HCT116 (cell line): ENCODE data around the gene PARP8. TPM values are rescaled to one million over a fixed set of nuclear protein-coding genes. Genes with fewer than 3 reads are reported as not detected.

Experiments
- ATAC-seq: fragments of 200-7000 bp; cut with Tn5 transposase; 2 replicates; pipeline ENCODE4 v1.9.1; 2020; ENCODE audit warnings: mild to moderate bottlenecking, moderate library complexity
- BruUV-seq: library from RNA; stranded (reverse); fragments of 400-500 nt; replicated peaks from 2 replicates; lab custom pipeline; 2021; lab: Mats Ljungman, UMichigan
- CTCF ChIA-PET: fragments of 300-600 bp; sonication (Branson Sonifier 250); formaldehyde crosslinking; loops from one replicate; lab custom pipeline; 2021; ENCODE audit warnings: antibody characterized with exemption; lab: Charles Lee
- POLR2A ChIA-PET: fragments of 300-600, 350-600 bp; sonication (Branson Sonifier 250); formaldehyde crosslinking; loops from one replicate; lab custom pipeline; 2021; ENCODE audit warnings: antibody characterized with exemption; lab: Charles Lee
- RAD21 ChIA-PET, 2 experiments: fragments of 300-600 bp; sonication (Branson Sonifier 250); formaldehyde crosslinking; loops; one replicate each; lab custom pipeline; 2023; ENCODE audit warnings: low total read pairs in 2 of 2; ENCODE audit not compliant: uncharacterized antibody in 2 of 2, unreplicated experiment in 2 of 2, low non-redundant PET in 1 of 2; lab: Charles Lee
- DNase-seq: peaks from one replicate; pipeline ENCODE4 v3.0.0-alpha.2; 2010; ENCODE audit warnings: low read depth, low spot score
- H2AFZ ChIP-seq: fragments of 200-600 bp; shearing (Covaris generic), sonication (generic); 2 replicates; pipeline ENCODE4 v1.6.1; 2017; ENCODE audit warnings: low read depth, mixed run types, mixed read lengths, antibody characterized with exemption, low read length; ENCODE audit not compliant: poor library complexity, severe bottlenecking
- H3K27ac ChIP-seq: 2 replicates; pipeline ENCODE4 v1.5.1; 2012; ENCODE audit warnings: low read depth, low read length
- H3K27me3 ChIP-seq: fragments of 200-600 bp; sonication (generic); 2 replicates; pipeline ENCODE4 v1.6.1; 2016; ENCODE audit warnings: mixed run types, low read length, mixed read lengths; ENCODE audit not compliant: insufficient read depth
- H3K36me3 ChIP-seq, 2 experiments: fragments of 200-500 bp in 1 of 2; fragments of 200-600 bp in 1 of 2; sonication (Bioruptor generic) in 1 of 2; sonication (generic) in 1 of 2; 2 replicates each; pipeline versions ENCODE4 v1.5.1 to v1.6.1; 2014 to 2016; ENCODE audit warnings: low read length in 2 of 2, inconsistent platforms in 1 of 2, mixed read lengths in 1 of 2, mixed run types in 1 of 2; ENCODE audit not compliant: insufficient read depth in 2 of 2, control insufficient read depth in 1 of 2
- H3K4me1 ChIP-seq, 2 experiments: fragments of 200-600 bp in 1 of 2; sonication (generic) in 1 of 2; 2 replicates each; pipeline versions ENCODE4 v1.5.1 to v1.6.1; 2012 to 2017; ENCODE audit warnings: low read length in 2 of 2, inconsistent platforms in 1 of 2, mild to moderate bottlenecking in 1 of 2, mixed read lengths in 1 of 2, mixed run types in 1 of 2, moderate library complexity in 1 of 2; ENCODE audit not compliant: insufficient read depth in 2 of 2, control insufficient read depth in 1 of 2
- H3K4me2 ChIP-seq: fragments of 200-600 bp; sonication (generic); 2 replicates; pipeline ENCODE4 v1.6.1; 2017; ENCODE audit warnings: mixed run types, low read length, mixed read lengths
- H3K4me3 ChIP-seq, 2 experiments: fragments of 200-600 bp in 1 of 2; sonication (generic) in 1 of 2; replicated peaks in 1 of 2; 2 replicates each; pipeline ENCODE4 v1.5.1; 2011 to 2016; ENCODE audit warnings: low read length in 2 of 2, control low read depth in 1 of 2, low read depth in 1 of 2, mild to moderate bottlenecking in 1 of 2, mixed read lengths in 1 of 2, mixed run types in 1 of 2
- H3K79me2 ChIP-seq: fragments of 200-600 bp; sonication (generic); 2 replicates; pipeline ENCODE4 v1.6.1; 2017; ENCODE audit warnings: mild to moderate bottlenecking, mixed run types, low read length, moderate library complexity, mixed read lengths; ENCODE audit not compliant: insufficient read depth
- H3K9ac ChIP-seq: fragments of 200-600 bp; sonication (generic); 2 replicates; pipeline ENCODE4 v1.6.1; 2016; ENCODE audit warnings: low read length, mixed read lengths
- H3K9me2 ChIP-seq: fragments of 200-600 bp; sonication (generic), shearing (Covaris generic); 2 replicates; pipeline ENCODE4 v1.6.1; 2017; ENCODE audit warnings: mixed run types, mild to moderate bottlenecking, moderate library complexity; ENCODE audit not compliant: insufficient read depth
- H3K9me3 ChIP-seq, 2 experiments: fragments of 200-500 bp in 1 of 2; fragments of 200-600 bp in 1 of 2; sonication (Bioruptor generic) in 1 of 2; sonication (generic) in 1 of 2; 2 replicates each; pipeline ENCODE4 v1.6.1; 2014 to 2017; ENCODE audit warnings: low read length in 2 of 2, mixed read lengths in 2 of 2, inconsistent platforms in 1 of 2, low read depth in 1 of 2, mild to moderate bottlenecking in 1 of 2, mixed run types in 1 of 2, moderate library complexity in 1 of 2; ENCODE audit not compliant: control insufficient read depth in 1 of 2, insufficient read depth in 1 of 2
- H4K20me1 ChIP-seq: fragments of 200-600 bp; sonication (generic), shearing (Covaris generic); 2 replicates; pipeline ENCODE4 v1.6.1; 2017; ENCODE audit warnings: mixed run types, mild to moderate bottlenecking, moderate library complexity; ENCODE audit not compliant: insufficient read depth
- ATF3 ChIP-seq: IDR thresholded peaks from 2 replicates; pipeline ENCODE4 v1.6.1; 2012
- CTCF ChIP-seq, 3 experiments: fragments of 200-600 bp in 1 of 3; sonication (generic) in 1 of 3; IDR thresholded peaks in 2 of 3; conservative IDR thresholded peaks in 1 of 3; 2 replicates each; pipeline ENCODE4 v1.5.1; 2012 to 2017; ENCODE audit warnings: low read depth in 2 of 3, low read length in 2 of 3, antibody characterized with exemption in 1 of 3, borderline replicate concordance in 1 of 3, control low read depth in 1 of 3, mild to moderate bottlenecking in 1 of 3, mixed read lengths in 1 of 3, mixed run types in 1 of 3, moderate library complexity in 1 of 3; ENCODE audit not compliant: insufficient read depth in 1 of 3
- EZH2phosphoT487 ChIP-seq: fragments of 200-600 bp; IDR thresholded peaks from 2 replicates; pipeline ENCODE4 v1.6.1; 2018; ENCODE audit warnings: antibody characterized with exemption, borderline replicate concordance
- FOSL1 ChIP-seq: IDR thresholded peaks from 2 replicates; pipeline ENCODE4 v1.6.1; 2012; ENCODE audit warnings: low read depth
- POLR2A ChIP-seq: IDR thresholded peaks from 2 replicates; pipeline ENCODE4 v1.7.0; 2011; ENCODE audit warnings: borderline replicate concordance; ENCODE audit not compliant: insufficient read depth, insufficient read length; ENCODE audit errors: extremely low read depth
- RAD21 ChIP-seq: IDR thresholded peaks from 2 replicates; pipeline ENCODE4 v1.6.1; 2012; ENCODE audit warnings: low read depth, mild to moderate bottlenecking
- intact Hi-C: fragments of 100-400 bp; cut with micrococcal nuclease; formaldehyde crosslinking; loops from 2 replicates; pipeline ENCODE4 v1.10.0; 2022
- total RNA-seq: library from RNA; stranded (reverse); gene quantifications from one replicate; pipeline ENCODE4 v1.2.1, GENCODE V29; 2021; ENCODE audit not compliant: unreplicated experiment
- TF ChIP-seq, protein P1 (sequence below): IDR thresholded peaks from 2 replicates; pipeline ENCODE4 v1.6.1; 2011; ENCODE audit warnings: mild to moderate bottlenecking, low read length, moderate library complexity; ENCODE audit not compliant: insufficient replicate concordance; ENCODE audit errors: extremely low read depth

The PARP8 gene
- total RNA-seq, 1 experiment from 2014 or later: 19.0 TPM

DNA sequence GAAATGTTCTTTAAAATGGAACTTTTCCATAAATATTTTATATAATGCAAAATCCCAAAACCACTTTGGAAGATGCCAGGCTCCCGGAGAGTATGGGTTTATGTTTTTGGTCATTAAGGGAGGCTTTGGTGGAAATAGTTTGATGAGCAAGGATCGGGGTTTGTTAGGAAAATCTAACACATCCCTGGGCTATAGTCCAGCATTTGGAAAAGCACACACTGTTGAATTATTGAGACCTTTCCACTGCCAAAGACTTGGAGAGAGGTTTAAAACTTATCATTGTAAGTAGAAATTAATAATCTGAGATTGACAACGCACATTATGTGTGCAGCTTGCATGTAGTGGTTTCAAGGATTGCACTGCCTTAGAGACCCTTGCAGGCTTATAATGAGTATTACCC lies 156.3 kb downstream of the PARP8 start:
- intact Hi-C loops: no loop called here

GRCh38 chr5:50823568-50823967 lies 157.1 kb downstream of the PARP8 start:
- H2AFZ ChIP-seq: no peak overlapping the region
- no peaks in the 10 kb centered on the region for H3K79me2 ChIP-seq
- no peaks in the 10 kb centered on the region for H4K20me1 ChIP-seq
- H3K9me2 ChIP-seq: no peaks in the 10 kb centered on the region
- intact Hi-C loops: no loop called here
- 0 out of 4 replicates have a peak, but pooled peaks cover 0 to 2% of the 10 kb centered on the region in 2 experiments for H3K36me3 ChIP-seq
- no TSS peak for BruUV-seq
- H3K4me2 ChIP-seq: no peak overlapping the region
- RAD21 ChIA-PET: no interaction called here
- H3K4me1 ChIP-seq: no peaks in the 10 kb centered on the region
- POLR2A ChIA-PET: interaction anchor here (0.6 kb wide), 1 partner anchor 1964 kb away, joined by 3 read pairs; the partner anchor contains the start of genes ITGA1 and PELO
- no peak overlapping the region for H3K27ac ChIP-seq
- ATAC-seq (no peak), DNase-seq (no peak)
- TF ChIP-seq FOSL1 (no peak), RAD21 (no peak), EZH2phosphoT487 (no peak), POLR2A (no peak), CTCF (IDR thresholded peaks at IDR 0.05 in 2 of 3, conservative IDR thresholded peaks at IDR 0.05 in 1 of 3; ENCODE audit: borderline replicate concordance in 1 of 3, insufficient read depth in 1 of 3, low read depth in 2 of 3, low read length in 2 of 3) (no peak), ATF3 (no peak)
- CTCF ChIA-PET: no interaction called here
- no peak overlapping the region for H3K4me3 ChIP-seq
- H3K27me3 ChIP-seq: no peaks in the 10 kb centered on the region
- no peak overlapping the region for H3K9ac ChIP-seq
- H3K9me3 ChIP-seq: no peaks in the 10 kb centered on the region

More for the DNA sequence above, 156.3 kb downstream of the PARP8 start:
- POLR2A ChIA-PET: no interaction called here
- no peaks in the 10 kb centered on the region for H3K9me2 ChIP-seq
- no peak overlapping the region for H2AFZ ChIP-seq
- no TSS peak for BruUV-seq
- H3K4me1 ChIP-seq: no peaks in the 10 kb centered on the region
- ATAC-seq (no peak), DNase-seq (no peak)
- no peak overlapping the region for H3K9ac ChIP-seq
- RAD21 ChIA-PET: no interaction called here
- no peak overlapping the region for H3K27ac ChIP-seq
- H3K4me2 ChIP-seq: no peak overlapping the region
- no peak overlapping the region for H3K4me3 ChIP-seq
- CTCF ChIA-PET: no interaction called here
- no peaks in the 10 kb centered on the region for H4K20me1 ChIP-seq
- H3K9me3 ChIP-seq: no peaks in the 10 kb centered on the region
- no peaks in the 10 kb centered on the region for H3K27me3 ChIP-seq
- TF ChIP-seq EZH2phosphoT487: no peak
- TF ChIP-seq, protein P1, sequence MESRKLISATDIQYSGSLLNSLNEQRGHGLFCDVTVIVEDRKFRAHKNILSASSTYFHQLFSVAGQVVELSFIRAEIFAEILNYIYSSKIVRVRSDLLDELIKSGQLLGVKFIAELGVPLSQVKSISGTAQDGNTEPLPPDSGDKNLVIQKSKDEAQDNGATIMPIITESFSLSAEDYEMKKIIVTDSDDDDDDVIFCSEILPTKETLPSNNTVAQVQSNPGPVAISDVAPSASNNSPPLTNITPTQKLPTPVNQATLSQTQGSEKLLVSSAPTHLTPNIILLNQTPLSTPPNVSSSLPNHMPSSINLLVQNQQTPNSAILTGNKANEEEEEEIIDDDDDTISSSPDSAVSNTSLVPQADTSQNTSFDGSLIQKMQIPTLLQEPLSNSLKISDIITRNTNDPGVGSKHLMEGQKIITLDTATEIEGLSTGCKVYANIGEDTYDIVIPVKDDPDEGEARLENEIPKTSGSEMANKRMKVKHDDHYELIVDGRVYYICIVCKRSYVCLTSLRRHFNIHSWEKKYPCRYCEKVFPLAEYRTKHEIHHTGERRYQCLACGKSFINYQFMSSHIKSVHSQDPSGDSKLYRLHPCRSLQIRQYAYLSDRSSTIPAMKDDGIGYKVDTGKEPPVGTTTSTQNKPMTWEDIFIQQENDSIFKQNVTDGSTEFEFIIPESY: no peak
- TF ChIP-seq, all 23 proteins: peak for 0
- H3K79me2 ChIP-seq: no peaks in the 10 kb centered on the region
- 0 out of 4 replicates have a peak, but pooled peaks cover 0 to 2% of the 10 kb centered on the region in 2 experiments for H3K36me3 ChIP-seq
